NCI-H1694 treated with DMSO at 0.1 percent for 48 hours (cell line): ENCODE data around the gene C16orf86.
A peak's percentile ranks its signal among the peaks of the same experiment; 100 is the strongest.

Experiments used
- DNase-seq: peaks from one replicate; lab custom pipeline; 2025; lab: John Stamatoyannopoulos, UW

Gene C16orf86

GRCh38 chr16:67667453-67667816 lies 821 bp downstream of the C16orf86 start:
- DNase-seq, result no peak

- peak; percentile 88 for DNase-seq
Measured at GRCh38 chr16:67667817-67668494, 1.3 kb downstream of the C16orf86 start.

GRCh38 chr16:67668495-67669157 lies 2.0 kb downstream of the C16orf86 start:
- DNase-seq, result no peak

GRCh38 chr16:67669499-67670101 lies 3.0 kb downstream of the C16orf86 start:
- DNase-seq, result no peak

GRCh38 chr16:67672306-67672705 lies 5.7 kb downstream of the C16orf86 start:
- DNase-seq, result no peak

- peak; percentile 27 for DNase-seq
Measured at GRCh38 chr16:67672739-67673662, 6.4 kb downstream of the C16orf86 start.

- no peak for DNase-seq
Measured at GRCh38 chr16:67673712-67674580, 7.3 kb downstream of the C16orf86 start.

- no peak for DNase-seq
Measured at GRCh38 chr16:67674851-67675578, 8.4 kb downstream of the C16orf86 start.

- no peak for DNase-seq
Measured at GRCh38 chr16:67675579-67675935, 8.9 kb downstream of the C16orf86 start.

- DNase-seq, result no peak
Measured at GRCh38 chr16:67675999-67676398, 9.4 kb downstream of the C16orf86 start.

GRCh38 chr16:67676516-67676915 lies 9.9 kb downstream of the C16orf86 start:
- no peak for DNase-seq

GRCh38 chr16:67676939-67677338 lies 10.3 kb downstream of the C16orf86 start:
- DNase-seq, result no peak

GRCh38 chr16:67677712-67678111 lies 11.1 kb downstream of the C16orf86 start:
- DNase-seq, result no peak

- DNase-seq, result no peak
Measured at GRCh38 chr16:67678354-67679023, 11.9 kb downstream of the C16orf86 start.

GRCh38 chr16:67679935-67680897 lies 13.6 kb downstream of the C16orf86 start:
- DNase-seq, result no peak

- DNase-seq, result no peak
Measured at GRCh38 chr16:67683767-67684166, 17.2 kb downstream of the C16orf86 start.

GRCh38 chr16:67685388-67686112 lies 18.9 kb downstream of the C16orf86 start:
- DNase-seq, result no peak
